Activated CD8-positive, alpha-beta memory T cell treated with anti-CD3 and anti-CD28 coated beads, Interleukin-2, amount 10 ng/mL, durations not matched to agents 7 days and 5 days (primary cell): ENCODE data around the gene CCNB2. TPM values are rescaled to one million over a fixed set of nuclear protein-coding genes. Genes with fewer than 3 reads are reported as not detected.

Experiments used
- ATAC-seq: fragments of 150-1000 bp; cut with Tn5 transposase; one replicate; pipeline ENCODE4 v1.10.0; 2021; ENCODE audit warnings: moderate library complexity
- CTCF ChIA-PET: fragments of 350-600 bp; sonication (Branson Sonifier 250); formaldehyde crosslinking; loops from one replicate; lab custom pipeline; 2021; ENCODE audit warnings: antibody characterized with exemption; lab: Charles Lee
- DNase-seq: peaks from one replicate; pipeline ENCODE4 v3.0.0-alpha.2; 2020
- H3K27ac Mint-ChIP-seq: one replicate; pipeline ENCODE4 v1.8.0; 2021; ENCODE audit warnings: mild to moderate bottlenecking, mixed read lengths
- H3K27me3 Mint-ChIP-seq: one replicate; pipeline ENCODE4 v1.8.0; 2021; ENCODE audit warnings: mixed read lengths
- H3K36me3 Mint-ChIP-seq: one replicate; pipeline ENCODE4 v1.8.0; 2021; ENCODE audit warnings: mild to moderate bottlenecking, mixed read lengths
- H3K4me1 Mint-ChIP-seq: one replicate; pipeline ENCODE4 v1.8.0; 2021; ENCODE audit warnings: mixed read lengths
- H3K4me3 Mint-ChIP-seq: one replicate; pipeline ENCODE4 v1.8.0; 2021; ENCODE audit warnings: mild to moderate bottlenecking, moderate library complexity, mixed read lengths
- H3K9me3 Mint-ChIP-seq: one replicate; pipeline ENCODE4 v1.8.0; 2022; ENCODE audit warnings: low read depth, mixed read lengths
- total RNA-seq, 2 experiments: library from RNA; stranded (reverse); gene quantifications; one replicate each; pipeline ENCODE4 v1.2.3, GENCODE V29; 2021

Gene CCNB2
- total RNA-seq, result 10 to 100 TPM; 95.3 to 97.0 TPM

- ATAC-seq, result peak; percentile 100
- no peaks in the 10 kb centered on the region for H3K9me3 Mint-ChIP-seq
- H3K27me3 Mint-ChIP-seq, result no peaks in the 10 kb centered on the region
- H3K4me3 Mint-ChIP-seq, result peak within 1 kb of the TSS; percentile 93
- peak; percentile 93 for DNase-seq
- H3K4me1 Mint-ChIP-seq, result peaks cover 25% of the 10 kb centered on the region
- H3K36me3 Mint-ChIP-seq, result peaks cover 33% of the 10 kb centered on the region
- H3K27ac Mint-ChIP-seq, result peak within 1 kb of the TSS; percentile 98
- CTCF ChIA-PET, result interaction anchor here (1.0 to 1.7 kb wide), 2 partner anchors 8 to 125 kb away, joined by 3 to 4 read pairs; no protein-coding TSS in a partner anchor
Measured at GRCh38 chr15:59104912-59105732, at the start of gene CCNB2. Gene CCNB2 (plus strand): TSS chr15:59105146. CDS start chr15:59105269, 123 bp downstream.

GRCh38 chr15:59059076-59059597 lies 45.8 kb upstream of the CCNB2 start:
- H3K9me3 Mint-ChIP-seq, result no peaks in the 10 kb centered on the region
- no peak for DNase-seq
- no peak overlapping the region for H3K4me3 Mint-ChIP-seq
- ATAC-seq, result no peak
- peaks cover 22% of the 10 kb centered on the region for H3K4me1 Mint-ChIP-seq
- H3K36me3 Mint-ChIP-seq, result peaks cover 51% of the 10 kb centered on the region
- no peaks in the 10 kb centered on the region for H3K27me3 Mint-ChIP-seq
- H3K27ac Mint-ChIP-seq, result no peak overlapping the region
- CTCF ChIA-PET, result interaction anchor here (1.1 kb wide), 1 partner anchor 15 kb away, joined by 3 read pairs; no protein-coding TSS in a partner anchor

- Mint-ChIP-seq H3K4me1 (peaks cover 18% of the 10 kb centered on the region), H3K36me3 (peaks cover 53% of the 10 kb centered on the region), H3K4me3 (no peak overlapping the region), H3K27me3 (no peaks in the 10 kb centered on the region), H3K9me3 (no peaks in the 10 kb centered on the region), H3K27ac (no peak overlapping the region)
- no peak for DNase-seq
- CTCF ChIA-PET, result interaction anchor here (1.1 to 1.5 kb wide), 2 partner anchors 8 to 47 kb away, joined by 3 to 4 read pairs; no protein-coding TSS in a partner anchor
- ATAC-seq, result no peak
Measured at GRCh38 chr15:59060348-59060747, 44.6 kb upstream of the CCNB2 start.

GRCh38 chr15:59063042-59063441 lies 41.9 kb upstream of the CCNB2 start:
- no peak for DNase-seq
- H3K4me3 Mint-ChIP-seq, result no peak overlapping the region
- H3K4me1 Mint-ChIP-seq, result peaks cover 18% of the 10 kb centered on the region
- no peaks in the 10 kb centered on the region for H3K9me3 Mint-ChIP-seq
- peak overlapping the region; percentile 17 for H3K27ac Mint-ChIP-seq
- ATAC-seq, result no peak
- peaks cover 66% of the 10 kb centered on the region for H3K36me3 Mint-ChIP-seq
- H3K27me3 Mint-ChIP-seq, result no peaks in the 10 kb centered on the region
- CTCF ChIA-PET, result interaction anchor here (0.7 to 1.0 kb wide), 2 partner anchors 11 to 453 kb away, joined by 3 read pairs; no protein-coding TSS in a partner anchor

- H3K4me3 Mint-ChIP-seq, result no peak overlapping the region
- no peaks in the 10 kb centered on the region for H3K27me3 Mint-ChIP-seq
- no peak for DNase-seq
- H3K4me1 Mint-ChIP-seq, result peaks cover 11% of the 10 kb centered on the region
- H3K27ac Mint-ChIP-seq, result no peak overlapping the region
- ATAC-seq, result no peak
- CTCF ChIA-PET, result interaction anchor here (1.3 kb wide), 1 partner anchor 9 kb away, joined by 4 read pairs; no protein-coding TSS in a partner anchor
- H3K9me3 Mint-ChIP-seq, result no peaks in the 10 kb centered on the region
- H3K36me3 Mint-ChIP-seq, result peaks cover 60% of the 10 kb centered on the region
Measured at GRCh38 chr15:59069430-59069829, 35.5 kb upstream of the CCNB2 start.

GRCh38 chr15:59074607-59075006 lies 30.3 kb upstream of the CCNB2 start:
- no peak for ATAC-seq
- Mint-ChIP-seq H3K36me3 (peaks cover 52% of the 10 kb centered on the region), H3K27ac (peak overlapping the region; percentile 64), H3K27me3 (no peaks in the 10 kb centered on the region), H3K4me1 (peaks cover 15% of the 10 kb centered on the region), H3K4me3 (no peak overlapping the region), H3K9me3 (no peaks in the 10 kb centered on the region)
- DNase-seq, result no peak
- CTCF ChIA-PET, result interaction anchor here (0.6 to 1.4 kb wide), 4 partner anchors 9 to 62 kb away, joined by 3 to 4 read pairs (median 3); no protein-coding TSS in a partner anchor

GRCh38 chr15:59087731-59088130 lies 17.2 kb upstream of the CCNB2 start:
- Mint-ChIP-seq H3K36me3 (peaks cover 34% of the 10 kb centered on the region), H3K9me3 (no peaks in the 10 kb centered on the region)
- no peak for ATAC-seq

GRCh38 chr15:59094077-59094476 lies 10.9 kb upstream of the CCNB2 start:
- Mint-ChIP-seq H3K9me3 (no peaks in the 10 kb centered on the region), H3K4me3 (no peak overlapping the region), H3K36me3 (peaks cover 33% of the 10 kb centered on the region), H3K4me1 (peaks cover 6% of the 10 kb centered on the region), H3K27me3 (no peaks in the 10 kb centered on the region), H3K27ac (no peak overlapping the region)
- CTCF ChIA-PET, result no interaction called here
- no peak for ATAC-seq
- DNase-seq, result no peak

More at GRCh38 chr15:59087731-59088130, 17.2 kb upstream of the CCNB2 start:
- Mint-ChIP-seq H3K27me3 (no peaks in the 10 kb centered on the region), H3K4me1 (no peaks in the 10 kb centered on the region), H3K4me3 (no peak overlapping the region), H3K27ac (peak overlapping the region; percentile 3)
- CTCF ChIA-PET, result no interaction called here
- no peak for DNase-seq

GRCh38 chr15:59096429-59096828 lies 8.5 kb upstream of the CCNB2 start:
- Mint-ChIP-seq H3K27ac (no peak overlapping the region), H3K27me3 (no peaks in the 10 kb centered on the region), H3K4me1 (peaks cover 15% of the 10 kb centered on the region), H3K36me3 (peaks cover 24% of the 10 kb centered on the region), H3K9me3 (no peaks in the 10 kb centered on the region), H3K4me3 (no peak overlapping the region)
- CTCF ChIA-PET, result interaction anchor here (0.9 kb wide), 1 partner anchor 106 kb away, joined by 3 read pairs; no protein-coding TSS in a partner anchor
- no peak for DNase-seq
- ATAC-seq, result no peak

- Mint-ChIP-seq H3K27me3 (no peaks in the 10 kb centered on the region), H3K4me3 (no peak overlapping the region), H3K27ac (no peak overlapping the region), H3K36me3 (peaks cover 13% of the 10 kb centered on the region), H3K4me1 (peaks cover 18% of the 10 kb centered on the region), H3K9me3 (no peaks in the 10 kb centered on the region)
- ATAC-seq, result no peak
- CTCF ChIA-PET, result no interaction called here
- DNase-seq, result no peak
Measured at GRCh38 chr15:59099162-59099685, 5.7 kb upstream of the CCNB2 start.

GRCh38 chr15:59104602-59104911 lies 389 bp upstream of the CCNB2 start:
- CTCF ChIA-PET, result interaction anchor here (1.0 kb wide), 1 partner anchor 7 kb away, joined by 3 read pairs; no protein-coding TSS in a partner anchor

GRCh38 chr15:59105854-59106253 lies 908 bp downstream of the CCNB2 start:
- H3K27ac Mint-ChIP-seq, result peak overlapping the region; percentile 98
- CTCF ChIA-PET, result interaction anchor here (1.1 to 1.7 kb wide), 3 partner anchors 32 to 152 kb away, joined by 4 read pairs; no protein-coding TSS in a partner anchor
- H3K4me3 Mint-ChIP-seq, result peak overlapping the region; percentile 93
- H3K4me1 Mint-ChIP-seq, result peaks cover 31% of the 10 kb centered on the region
- DNase-seq, result no peak
- no peak for ATAC-seq
- no peaks in the 10 kb centered on the region for H3K27me3 Mint-ChIP-seq
- H3K9me3 Mint-ChIP-seq, result no peaks in the 10 kb centered on the region
- peaks cover 39% of the 10 kb centered on the region for H3K36me3 Mint-ChIP-seq

More at GRCh38 chr15:59104602-59104911, 389 bp upstream of the CCNB2 start:
- ATAC-seq (no peak), DNase-seq (no peak)
- H3K27ac Mint-ChIP-seq, result peak overlapping the region; percentile 98
- peaks cover 30% of the 10 kb centered on the region for H3K4me1 Mint-ChIP-seq
- peak overlapping the region; percentile 93 for H3K4me3 Mint-ChIP-seq
- H3K36me3 Mint-ChIP-seq, result peaks cover 29% of the 10 kb centered on the region
- no peaks in the 10 kb centered on the region for H3K9me3 Mint-ChIP-seq
- H3K27me3 Mint-ChIP-seq, result no peaks in the 10 kb centered on the region

- Mint-ChIP-seq H3K4me3 (no peak overlapping the region), H3K36me3 (peaks cover 68% of the 10 kb centered on the region), H3K27me3 (no peaks in the 10 kb centered on the region), H3K9me3 (no peaks in the 10 kb centered on the region), H3K4me1 (peaks cover 19% of the 10 kb centered on the region), H3K27ac (no peak overlapping the region)
- no peak for ATAC-seq
- DNase-seq, result no peak
- CTCF ChIA-PET, result interaction anchor here (0.7 to 1.7 kb wide), 2 partner anchors 53 to 131 kb away, joined by 3 to 5 read pairs; no protein-coding TSS in a partner anchor
Measured at GRCh38 chr15:59111251-59111650, 6.3 kb downstream of the CCNB2 start.
